Peyer's patch (tissue), 4 donors: ENCODE measurements around the gene MPZL3.

Experiments
- CTCF ChIP-seq, 6 experiments: fragments of 450-650 bp in 4 of 6; fragments of 200-600 bp in 2 of 6; sonication (generic) in 1 of 6; IDR thresholded peaks; one replicate each; pipeline ENCODE4 v1.5.1; 2017 to 2019; ENCODE audit warnings: antibody characterized with exemption in 6 of 6, mild to moderate bottlenecking in 3 of 6, moderate library complexity in 1 of 6
- POLR2A ChIP-seq, 2 donors: fragments of 450-650 bp; IDR thresholded peaks; one replicate each; pipeline ENCODE4 v1.5.1; 2017; ENCODE audit warnings: antibody characterized with exemption in 2 of 2, mild to moderate bottlenecking in 2 of 2, moderate library complexity in 2 of 2

DNA sequence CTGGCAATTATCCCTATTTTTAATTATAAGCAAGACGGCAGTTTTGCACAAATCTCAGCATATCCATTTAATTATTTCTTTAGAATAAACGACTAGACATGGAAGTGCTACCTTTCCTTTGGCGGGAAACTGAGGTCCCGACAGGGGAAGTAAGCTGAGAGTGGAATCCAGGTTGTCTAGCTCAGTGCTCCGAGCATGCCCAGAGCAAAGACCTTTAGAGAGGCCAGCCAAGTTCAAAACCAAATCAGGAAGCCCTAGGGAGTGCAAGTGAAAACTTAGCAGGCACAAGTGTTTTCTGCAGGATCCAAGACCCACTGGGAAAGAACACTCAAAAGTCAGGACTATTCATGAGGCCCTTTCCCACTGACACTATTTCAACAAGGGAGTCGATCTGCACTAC is 53.0 kb downstream of the MPZL3 start:
- no peak for TF ChIP-seq POLR2A (IDR thresholded peaks at IDR 0.05)
- TF ChIP-seq CTCF (IDR thresholded peaks at IDR 0.05), result no peak
